ENCODE measurements around the gene FASTKD2.
"Not testable (repeated sequence)": the region's sequence is repeated elsewhere in the genome, so short reads cannot be mapped to it uniquely, and the experiment has no call there.

The FASTKD2 gene

GRCh38 chr2:206792645-206793044 is 27.2 kb downstream of the FASTKD2 start:
- no peak for DNase-seq

- DNase-seq = no peak
Measured at GRCh38 chr2:206797376-206797775, 32.0 kb downstream of the FASTKD2 start.

- no peak for DNase-seq
Measured at GRCh38 chr2:206798000-206798399, 32.6 kb downstream of the FASTKD2 start.

GRCh38 chr2:206799083-206799482 is 33.7 kb downstream of the FASTKD2 start:
- no peak for DNase-seq

- DNase-seq = peak; percentile 55
Measured at GRCh38 chr2:206800506-206801417, 35.4 kb downstream of the FASTKD2 start.

GRCh38 chr2:206801418-206802189 is 36.2 kb downstream of the FASTKD2 start:
- no peak for DNase-seq

GRCh38 chr2:206802654-206803514 is 37.5 kb downstream of the FASTKD2 start:
- no peak for DNase-seq

GRCh38 chr2:206804326-206804725 is 38.9 kb downstream of the FASTKD2 start:
- no peak for DNase-seq

GRCh38 chr2:206805887-206806607 is 40.6 kb downstream of the FASTKD2 start:
- DNase-seq = no peak

GRCh38 chr2:206807624-206808023 is 42.2 kb downstream of the FASTKD2 start:
- not testable (repeated sequence) for DNase-seq

- DNase-seq = not testable (repeated sequence)
Measured at GRCh38 chr2:206812471-206812870, 47.1 kb downstream of the FASTKD2 start.

- no peak for DNase-seq
Measured at GRCh38 chr2:206814498-206814897, 49.1 kb downstream of the FASTKD2 start.

- DNase-seq = no peak
Measured at GRCh38 chr2:206820807-206821206, 55.4 kb downstream of the FASTKD2 start.

- DNase-seq = no peak
Measured at GRCh38 chr2:206823178-206823577, 57.8 kb downstream of the FASTKD2 start.

GRCh38 chr2:206824087-206824618 is 58.7 kb downstream of the FASTKD2 start:
- no peak for DNase-seq

GRCh38 chr2:206824993-206825392 is 59.6 kb downstream of the FASTKD2 start:
- no peak for DNase-seq

- DNase-seq = no peak
Measured at GRCh38 chr2:206831442-206831995, 66.1 kb downstream of the FASTKD2 start.

GRCh38 chr2:206832873-206833272 is 67.5 kb downstream of the FASTKD2 start:
- no peak for DNase-seq

- DNase-seq = no peak
Measured at GRCh38 chr2:206833291-206833690, 67.9 kb downstream of the FASTKD2 start.

- DNase-seq = no peak
Measured at GRCh38 chr2:206836722-206837121, 71.3 kb downstream of the FASTKD2 start.

- DNase-seq = no peak
Measured at GRCh38 chr2:206837775-206838174, 72.4 kb downstream of the FASTKD2 start.

GRCh38 chr2:206838690-206839089 is 73.3 kb downstream of the FASTKD2 start:
- DNase-seq = no peak

Measured in NCI-H2029 treated with DMSO at 0.1 percent for 48 hours (cell line).